GM18520 (cell line): ENCODE data around the gene LIMA1.
"Not testable (repeated sequence)": the region's sequence is repeated elsewhere in the genome, so short reads cannot be mapped to it uniquely, and the experiment has no call there.

ENCODE experiments used
- ATAC-seq: cut with Tn5 transposase; IDR thresholded peaks from one replicate; pipeline ENCODE4 v1.9.1; 2021; ENCODE audit not compliant: unreplicated experiment

The LIMA1 gene

DNA sequence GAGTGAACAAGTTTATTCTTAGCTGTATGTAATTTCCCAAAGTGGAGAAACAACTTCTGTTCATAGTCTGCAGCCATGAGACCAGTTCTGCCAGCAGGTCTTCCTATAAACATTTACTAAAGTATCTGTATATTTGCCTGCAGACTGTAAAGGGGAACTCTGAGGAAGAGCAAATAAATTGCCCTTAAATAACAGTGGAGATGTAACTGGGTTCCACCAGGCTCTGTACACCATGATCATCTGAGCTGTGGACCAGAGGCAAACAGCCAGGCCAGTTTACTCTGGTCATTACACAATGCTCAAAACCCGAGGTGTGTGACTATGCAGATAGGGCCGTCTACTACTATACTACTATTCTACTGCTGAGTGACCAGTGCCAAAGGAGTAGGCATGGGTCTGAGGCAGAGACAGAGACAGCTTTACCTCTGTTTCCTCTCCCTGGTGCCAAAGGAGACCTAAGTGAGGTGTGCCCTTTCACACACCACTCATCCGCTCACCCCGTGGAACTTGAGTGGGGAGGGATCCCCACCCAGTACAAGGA is 95.0 kb downstream of the LIMA1 start:
- ATAC-seq = no peak

DNA sequence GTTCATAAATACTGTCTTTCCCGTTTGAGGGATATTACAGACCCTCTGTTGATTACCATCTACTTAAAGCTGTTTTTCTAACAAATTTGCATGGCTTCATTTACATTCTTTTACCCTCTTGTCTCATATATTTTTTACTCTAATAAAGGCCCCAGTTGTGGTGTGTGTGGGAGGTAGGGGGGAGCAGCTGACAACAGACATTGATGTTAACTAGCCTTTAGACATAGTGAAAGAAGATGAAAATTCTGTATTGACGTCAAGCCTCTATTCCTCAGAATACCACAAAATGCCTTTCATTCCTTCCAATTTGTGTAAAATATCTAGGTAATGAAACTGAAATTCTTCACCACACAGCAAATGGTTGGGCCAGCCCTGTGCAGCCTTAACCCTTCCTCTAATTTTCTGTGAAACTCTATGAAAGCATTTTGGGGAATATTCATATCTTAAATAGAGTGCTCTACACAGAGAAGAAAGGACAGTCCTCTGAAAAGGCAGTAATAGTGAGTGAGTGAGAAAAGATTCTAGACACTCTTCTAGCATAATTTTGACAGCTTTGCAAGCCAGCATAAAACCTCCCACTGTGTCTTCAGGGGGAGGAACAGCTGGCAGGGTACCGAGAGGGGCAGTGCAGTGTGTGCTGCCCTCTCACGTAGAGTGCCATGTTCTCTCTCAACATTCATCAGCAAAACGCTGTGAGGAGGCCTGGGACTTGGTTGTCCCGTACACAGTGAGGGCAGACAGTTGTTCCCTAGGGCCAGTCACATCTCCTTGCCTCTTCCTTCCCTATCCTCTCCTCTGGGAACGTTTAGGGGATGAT is 96.0 kb downstream of the LIMA1 start:
- ATAC-seq = no peak

DNA sequence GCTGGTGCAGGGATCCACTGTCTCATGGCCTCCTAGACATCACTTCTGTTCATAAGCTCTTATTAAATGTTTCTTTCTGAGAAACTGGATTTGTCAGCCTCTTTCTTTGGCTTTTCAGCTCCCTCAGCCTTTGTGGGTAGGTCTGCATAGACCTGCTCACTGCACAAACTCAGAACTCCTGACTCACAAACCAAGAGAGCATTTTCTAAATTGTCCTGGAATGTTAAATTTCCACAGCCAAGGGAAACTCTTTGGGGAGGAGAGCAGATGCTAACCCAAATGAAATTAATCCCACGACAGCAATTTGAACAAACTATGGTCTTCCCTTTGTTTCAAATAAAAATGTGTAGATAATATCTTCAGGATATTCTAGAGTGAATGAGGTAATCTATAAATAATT is 96.6 kb downstream of the LIMA1 start:
- ATAC-seq = no peak

DNA sequence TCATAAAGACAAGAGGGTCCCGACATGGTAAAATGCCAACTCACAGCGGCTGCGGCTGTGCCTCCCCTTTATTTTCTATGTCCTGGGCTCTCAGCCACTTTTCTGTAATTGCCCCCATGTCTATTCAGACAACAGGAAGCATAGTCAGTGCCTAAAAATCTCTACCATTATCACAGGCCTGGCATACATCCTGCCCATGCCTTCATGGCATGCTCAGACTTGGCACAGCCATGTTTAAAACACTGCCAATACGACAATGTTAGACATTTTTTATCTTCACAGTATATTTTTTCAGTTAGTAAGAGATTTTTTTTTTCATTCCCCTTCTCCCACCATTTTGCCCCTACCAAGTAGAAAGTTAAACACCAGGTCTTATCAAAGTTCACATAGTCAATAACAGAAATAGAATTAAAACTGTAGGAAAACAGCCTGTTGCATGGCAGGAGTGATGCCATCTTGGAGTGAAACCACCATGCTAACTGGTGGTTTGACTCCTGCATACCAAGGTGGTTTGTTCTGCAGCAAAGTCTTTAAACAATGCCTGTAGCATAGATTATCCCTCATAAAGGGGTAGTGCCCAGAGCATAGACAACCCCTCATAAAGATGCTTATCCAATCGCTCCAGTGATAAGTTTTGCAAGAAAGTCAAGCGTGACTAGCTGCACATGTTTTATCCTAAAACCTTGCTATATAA is 97.2 kb downstream of the LIMA1 start:
- ATAC-seq = no peak

DNA sequence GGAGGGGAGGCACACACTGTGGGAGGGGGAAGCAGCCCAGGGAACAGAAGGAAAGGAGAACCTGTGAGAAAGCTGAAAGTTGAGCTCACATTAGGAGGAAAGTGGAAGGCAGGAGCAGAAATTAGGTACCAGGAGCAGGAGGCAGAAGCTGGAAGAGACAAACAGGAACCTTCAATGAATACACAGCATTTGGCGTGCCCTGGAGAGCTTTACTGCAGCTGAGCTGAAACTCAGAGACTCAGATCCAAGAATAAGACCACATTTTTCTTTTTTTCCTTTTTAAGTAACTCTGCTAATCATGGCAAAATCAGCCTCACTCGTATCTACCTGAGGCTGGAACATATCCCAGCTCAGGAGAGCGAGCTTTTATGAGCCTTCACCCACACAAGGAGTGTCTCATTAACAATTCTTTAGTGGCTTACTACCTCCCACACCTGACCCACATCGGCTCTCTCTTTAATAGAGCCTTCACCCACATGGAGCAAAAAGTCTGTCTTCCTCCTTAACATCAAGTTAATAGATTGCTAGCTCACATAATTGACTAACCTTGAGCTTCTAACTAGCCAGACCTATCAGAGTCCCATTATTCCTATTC is 97.9 kb downstream of the LIMA1 start:
- ATAC-seq = no peak

DNA sequence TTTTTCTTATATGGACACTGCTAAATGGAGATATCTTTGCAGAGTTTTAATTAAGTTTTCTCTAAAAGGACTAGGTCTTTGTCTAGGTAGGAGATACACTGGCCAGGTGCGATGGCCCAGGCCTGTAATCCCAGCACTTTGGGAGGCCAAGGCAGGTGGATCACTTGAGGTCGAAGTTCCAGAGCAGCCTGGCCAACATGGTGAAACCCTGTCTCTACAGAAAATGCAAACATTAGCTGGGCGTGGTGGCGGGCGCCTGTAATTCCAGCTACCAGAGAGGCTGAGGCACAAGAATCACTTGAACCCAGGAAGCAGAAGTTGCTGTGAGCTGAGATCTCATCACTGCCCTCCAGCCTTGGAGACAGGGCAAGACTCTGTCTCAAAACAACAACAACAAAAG is 99.1 kb downstream of the LIMA1 start:
- ATAC-seq = no peak

DNA sequence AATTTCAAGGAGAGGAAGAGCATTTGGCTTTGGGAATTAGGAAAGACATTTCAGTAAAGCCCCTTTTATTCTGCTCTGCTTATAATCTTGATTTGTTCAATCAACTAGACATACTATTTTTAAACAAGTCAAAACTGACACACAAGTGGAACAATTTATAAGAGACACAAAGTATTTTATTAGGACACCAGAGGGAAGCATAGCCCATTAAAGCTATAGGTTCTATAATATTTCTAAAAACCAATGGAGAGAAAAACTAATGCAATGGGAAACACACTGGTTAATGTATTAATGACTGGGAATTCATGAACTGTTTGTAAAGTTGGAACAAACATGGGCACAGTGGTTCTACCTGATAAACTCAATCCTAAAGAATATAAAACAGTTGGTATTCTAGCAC is 100.9 kb downstream of the LIMA1 start:
- ATAC-seq = no peak

DNA sequence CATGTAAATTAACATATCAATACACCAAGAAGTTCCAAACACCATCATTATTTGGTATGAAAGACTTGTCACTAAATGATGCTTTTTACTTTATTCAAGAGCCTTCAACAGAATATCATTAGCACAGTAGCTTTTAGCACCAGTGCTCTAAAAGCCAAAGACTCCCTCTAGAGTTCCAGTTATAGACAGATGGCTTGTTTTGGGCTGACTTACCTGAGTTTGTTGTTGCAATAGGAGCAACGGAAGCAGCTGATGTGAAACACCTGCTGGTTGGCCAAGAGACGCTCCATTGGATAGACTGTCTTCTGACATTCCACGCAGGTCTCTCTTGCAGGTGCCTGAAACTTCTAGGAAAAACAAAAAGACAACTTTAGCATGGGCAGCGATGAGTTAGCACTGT is 101.6 kb downstream of the LIMA1 start:
- ATAC-seq = no peak

DNA sequence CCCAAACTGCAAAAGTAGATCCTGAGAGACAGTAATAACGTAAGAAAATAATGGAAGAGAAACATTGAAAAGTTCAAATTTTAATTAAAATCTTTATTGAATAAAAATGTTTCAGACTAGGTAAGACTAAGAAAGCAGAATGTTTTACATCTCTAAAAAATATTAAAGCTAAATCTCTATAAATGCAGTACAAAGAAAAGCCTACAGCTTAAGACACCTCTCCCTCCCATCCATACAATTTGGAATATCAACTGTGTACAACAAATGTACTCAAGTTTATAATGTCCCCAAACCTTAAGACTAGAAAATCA is 107.6 kb downstream of the LIMA1 start:
- ATAC-seq = no peak

DNA sequence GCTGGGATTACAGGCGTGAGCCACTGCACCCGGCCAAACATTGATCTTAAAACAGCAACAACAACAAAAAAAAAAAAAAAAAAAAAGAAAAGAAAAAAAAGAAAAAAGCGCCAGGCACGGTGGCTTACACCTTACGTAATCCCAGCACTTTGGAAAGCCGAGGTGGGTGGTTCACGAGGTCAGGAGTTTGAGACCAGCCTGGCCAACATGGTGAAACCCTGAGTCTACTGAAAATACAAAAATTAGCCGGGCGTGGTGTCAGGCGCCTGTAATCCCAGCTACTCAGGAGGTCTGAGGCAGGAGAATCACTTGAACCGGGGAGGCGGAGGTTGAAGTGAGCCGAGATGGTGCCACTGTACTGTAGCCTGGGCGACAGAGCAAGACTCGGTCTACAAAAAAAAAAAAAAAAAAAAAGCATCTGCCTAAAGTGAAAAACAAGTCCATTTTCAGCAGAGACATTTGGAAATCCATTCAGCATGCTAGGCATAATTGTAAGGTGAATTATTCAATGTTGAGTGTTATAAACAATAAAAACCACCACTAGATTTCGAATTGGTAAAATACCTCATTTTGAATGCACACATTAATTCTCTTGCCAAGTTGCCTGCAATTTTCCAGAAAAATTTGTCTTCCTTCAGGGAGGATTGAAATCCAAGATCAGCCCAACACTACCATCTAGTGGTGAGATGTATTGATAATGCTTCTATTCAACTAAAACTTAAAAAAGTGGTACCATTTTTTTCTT is 108.2 kb downstream of the LIMA1 start:
- no peak for ATAC-seq

DNA sequence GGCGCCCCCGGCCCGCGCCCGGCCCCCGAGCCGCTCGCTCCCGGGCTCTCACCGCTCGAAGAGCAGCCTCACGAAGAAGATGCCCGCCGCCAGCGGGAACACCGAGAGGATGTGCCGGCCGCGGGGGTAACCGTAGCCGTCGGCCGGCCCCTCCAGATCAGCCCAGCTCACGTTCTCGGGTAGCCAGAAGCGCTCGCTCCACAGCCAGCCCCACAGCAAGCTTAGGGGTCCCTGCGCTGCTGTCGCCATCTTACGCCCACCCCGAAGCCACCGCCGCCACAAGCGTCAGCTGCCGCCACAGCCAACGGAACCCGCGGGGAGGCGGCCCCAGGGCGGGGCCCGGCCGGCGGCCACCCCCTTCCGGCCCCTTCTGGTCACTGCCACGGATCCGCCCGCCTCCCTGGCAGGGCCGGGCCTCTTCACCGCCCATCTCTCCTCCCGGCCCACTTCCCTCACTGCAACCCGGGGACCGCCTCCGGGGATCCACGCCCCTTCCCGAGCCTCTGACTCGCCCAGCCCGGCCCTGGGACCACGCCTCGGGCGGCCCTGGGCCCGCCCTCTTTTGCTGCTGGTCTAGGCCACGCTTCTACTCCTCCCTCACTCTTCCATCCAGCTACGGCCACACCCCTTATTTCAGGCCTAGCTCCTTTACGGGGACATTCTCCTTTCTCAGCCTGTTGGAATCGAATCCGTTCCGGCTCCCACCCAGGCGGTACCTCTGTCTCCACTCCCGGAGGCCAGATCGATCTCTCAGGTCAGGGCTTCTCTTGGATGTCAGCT is 116.1 kb downstream of the LIMA1 start, which contains the start of gene CERS5:
CERS5 (minus strand) TSS at position 321 of the 780 bp plus-strand sequence; CDS start at position 249, 72 bp downstream.
- peak; percentile 97 for ATAC-seq

DNA sequence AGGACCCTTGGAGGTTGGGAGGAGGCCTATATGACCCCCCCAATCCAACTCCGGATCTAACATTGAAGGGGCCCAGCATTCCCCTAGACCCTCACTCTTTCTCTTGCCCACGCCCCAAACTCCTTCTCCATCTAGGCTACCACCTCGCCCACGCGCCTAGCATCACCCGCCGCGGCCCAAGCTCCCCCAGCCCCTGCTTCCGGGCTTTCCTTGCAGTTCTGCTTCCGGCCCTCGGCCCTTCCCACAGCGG is 116.6 kb downstream of the LIMA1 start:
- ATAC-seq = no peak

DNA sequence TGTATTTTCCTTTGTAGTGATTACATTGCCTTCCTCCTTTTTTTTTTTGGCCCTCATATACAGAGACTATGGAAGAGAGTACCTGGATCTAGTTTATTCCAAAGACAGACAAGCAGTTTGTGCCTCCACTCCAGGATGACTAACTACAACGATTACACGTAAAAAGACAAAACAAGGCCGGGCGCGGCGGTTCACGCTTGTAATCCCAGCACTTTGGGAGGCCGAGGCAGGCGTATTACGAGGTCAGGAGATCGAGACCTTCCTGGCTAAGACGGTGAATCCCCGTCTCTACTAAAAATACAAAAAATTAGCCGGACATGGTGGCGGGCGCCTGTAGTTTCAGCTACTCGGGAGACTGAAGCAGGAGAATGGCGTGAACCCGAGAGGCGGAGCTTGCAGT is 118.4 kb downstream of the LIMA1 start:
- no peak for ATAC-seq

DNA sequence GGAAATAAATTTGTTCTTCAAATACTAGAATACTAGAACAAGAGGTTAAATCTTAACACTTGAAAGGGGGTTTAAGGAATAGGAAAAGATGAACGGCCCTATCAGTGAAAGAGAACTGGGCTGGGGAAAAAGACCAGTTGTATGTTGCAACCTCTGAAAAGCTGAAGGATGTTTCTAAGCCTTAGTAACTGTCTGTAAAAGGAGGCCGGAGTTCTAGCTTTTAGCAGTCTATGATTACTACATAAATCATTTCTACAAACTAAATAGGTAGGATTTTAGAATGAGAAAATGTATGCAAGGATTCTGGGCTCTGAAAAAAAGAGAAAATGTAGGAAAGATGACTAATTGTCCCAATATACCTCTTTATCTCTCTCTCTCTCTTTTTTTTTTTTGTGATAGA is 121.1 kb downstream of the LIMA1 start:
- no peak for ATAC-seq

DNA sequence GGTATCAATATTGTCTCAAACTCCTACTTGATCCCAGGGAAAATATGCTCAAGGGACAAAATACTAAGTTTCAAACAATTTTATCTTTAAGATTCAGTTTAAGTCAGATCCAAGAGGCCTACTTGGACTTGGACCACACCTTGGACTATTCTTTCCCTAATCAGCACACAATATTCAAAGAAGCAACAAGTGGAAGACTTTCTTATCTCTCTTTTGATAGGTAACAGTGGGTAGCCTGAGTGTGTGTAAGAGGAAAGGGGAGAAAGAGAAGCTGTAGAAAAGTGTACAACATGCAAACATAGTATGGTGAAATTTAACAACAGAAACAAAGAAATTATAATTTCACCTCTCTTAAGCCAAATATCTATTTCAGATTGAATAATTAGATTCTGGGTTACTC is 122.7 kb downstream of the LIMA1 start:
- ATAC-seq = no peak

DNA sequence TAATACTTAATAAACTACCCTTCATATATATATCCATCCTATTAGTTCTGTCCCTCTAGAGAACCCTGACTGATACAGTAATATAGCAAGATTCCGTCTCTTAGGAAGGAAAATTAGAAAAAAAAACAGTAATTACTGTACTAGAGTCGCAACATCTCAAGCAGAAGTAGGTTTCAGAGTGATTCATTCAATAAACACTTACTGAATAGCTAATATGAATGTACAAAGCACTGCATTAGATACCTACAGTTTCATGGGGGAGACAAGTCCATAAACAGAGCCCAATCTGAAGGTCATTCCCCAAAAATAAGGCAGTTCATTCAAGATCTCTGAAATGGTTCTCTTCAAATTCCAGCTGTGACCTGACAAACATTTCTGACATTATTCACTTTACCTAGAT is 126.1 kb downstream of the LIMA1 start:
- ATAC-seq = no peak

DNA sequence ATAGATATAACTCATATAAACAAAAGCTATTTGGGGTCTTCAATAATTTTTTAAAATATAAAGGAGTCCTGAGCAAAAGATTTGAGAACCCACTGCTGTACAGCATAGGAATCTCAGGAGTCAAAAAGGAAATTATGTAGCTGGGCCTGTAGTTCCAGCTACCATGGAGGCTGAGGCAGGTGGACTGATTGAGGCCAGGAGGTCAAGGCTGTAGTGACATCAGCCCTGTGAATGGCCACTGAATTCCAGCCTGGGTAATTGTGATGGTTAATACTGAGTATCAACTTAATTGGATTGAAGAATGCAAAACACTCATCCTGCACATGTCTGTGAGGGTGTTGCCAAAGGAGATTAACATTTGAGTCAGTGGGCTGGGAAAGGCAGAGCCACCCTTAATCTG is 126.7 kb downstream of the LIMA1 start:
- ATAC-seq = no peak

DNA sequence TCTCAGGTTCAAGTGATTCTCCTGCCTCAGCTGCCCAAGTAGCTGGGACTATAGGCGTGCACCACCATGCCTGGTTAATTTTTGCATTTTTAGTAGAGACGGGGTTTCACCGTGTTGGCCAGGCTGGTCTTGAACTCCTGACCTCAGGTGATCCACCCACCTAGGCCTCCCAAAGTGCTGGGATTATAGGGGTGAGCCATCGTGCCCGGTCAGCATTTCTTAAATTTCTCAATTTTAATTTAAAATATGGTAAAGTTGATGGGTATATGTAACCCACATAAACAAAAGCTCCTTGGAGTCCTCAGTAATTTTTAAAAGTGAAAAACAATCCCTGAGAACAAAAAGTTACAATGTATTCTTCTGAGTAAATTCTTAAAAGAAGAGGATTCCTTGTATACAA is 128.4 kb downstream of the LIMA1 start:
- not testable (repeated sequence) for ATAC-seq

DNA sequence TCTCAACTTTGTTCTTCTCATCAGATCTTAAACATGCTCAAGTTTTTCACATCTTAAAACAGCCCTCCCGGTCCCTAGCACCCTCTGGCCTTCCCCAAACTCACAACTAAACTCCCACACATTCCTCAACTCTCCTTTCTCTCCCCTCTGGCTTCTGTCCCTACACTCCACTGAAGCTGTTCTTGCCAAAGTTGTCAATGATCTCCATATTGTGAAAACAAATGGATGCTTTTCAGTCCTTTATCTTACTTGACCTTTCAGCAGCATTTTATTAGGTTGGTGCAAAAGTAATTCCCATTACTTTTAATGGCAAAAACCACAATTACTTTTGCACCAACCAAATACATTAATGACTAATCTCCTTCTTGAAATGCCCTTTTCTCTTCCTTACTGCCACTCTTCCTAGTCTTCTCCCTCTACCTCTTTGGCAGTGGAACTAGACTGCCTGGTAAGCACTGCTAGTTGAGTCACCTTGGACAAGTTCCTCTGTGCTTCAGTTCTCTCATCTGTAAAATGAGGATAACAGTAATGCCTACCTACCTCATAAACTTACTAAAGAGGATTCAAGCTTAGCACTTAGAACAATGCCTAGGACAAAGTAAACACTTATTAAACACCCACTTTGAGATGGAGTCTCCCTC is 132.2 kb downstream of the LIMA1 start:
- no peak for ATAC-seq

DNA sequence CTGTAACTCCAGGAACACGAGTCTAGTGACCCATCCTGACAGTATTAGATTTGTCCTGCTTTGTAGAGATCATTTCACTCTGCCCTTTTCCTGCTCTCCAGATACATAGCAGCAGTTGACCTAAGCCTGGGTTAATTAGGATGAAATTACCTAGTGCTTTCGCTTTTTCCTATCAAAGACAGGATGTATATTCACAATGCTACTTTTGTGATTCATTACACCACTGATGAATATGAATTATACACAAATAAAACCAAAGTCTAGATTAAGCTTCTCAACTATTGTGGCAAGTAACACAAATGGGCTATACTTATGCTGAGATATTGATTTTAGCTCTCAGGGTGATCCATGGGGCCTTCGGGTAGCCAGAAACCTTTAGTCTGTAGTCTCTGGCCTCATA is 134.0 kb downstream of the LIMA1 start:
- no peak for ATAC-seq
